ELR (cell line): ENCODE measurements around the gene VGLL3.
"Not testable (repeated sequence)": the region's sequence is repeated elsewhere in the genome, so short reads cannot be mapped to it uniquely, and the experiment has no call there.

Experiments used
- DNase-seq: peaks from one replicate; pipeline ENCODE4 v3.0.0-alpha.2; 2015; ENCODE audit warnings: low read depth

The VGLL3 gene

GRCh38 chr3:86989006-86989405 lies 1.9 kb downstream of the VGLL3 start:
- DNase-seq = peak; percentile 46

- peak; percentile 95 for DNase-seq
Measured at GRCh38 chr3:86988235-86988634, 2.7 kb downstream of the VGLL3 start.

DNA sequence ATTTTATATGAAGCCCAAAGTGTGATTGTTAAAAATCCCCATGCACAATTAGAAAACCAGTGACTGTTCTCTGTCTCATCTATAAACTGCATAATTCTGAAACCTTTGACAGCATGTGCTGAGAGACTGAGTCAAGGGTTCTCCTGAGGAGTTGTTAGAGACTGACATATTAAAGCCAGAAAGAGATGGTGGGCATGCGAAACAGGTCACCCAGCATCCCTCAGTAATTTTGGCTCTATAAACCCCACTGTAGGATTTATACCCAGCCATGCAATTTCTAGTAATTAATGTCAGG lies 3.6 kb downstream of the VGLL3 start:
- peak; percentile 72 for DNase-seq

GRCh38 chr3:86986671-86987420 lies 4.1 kb downstream of the VGLL3 start:
- DNase-seq = peak; percentile 76

DNA sequence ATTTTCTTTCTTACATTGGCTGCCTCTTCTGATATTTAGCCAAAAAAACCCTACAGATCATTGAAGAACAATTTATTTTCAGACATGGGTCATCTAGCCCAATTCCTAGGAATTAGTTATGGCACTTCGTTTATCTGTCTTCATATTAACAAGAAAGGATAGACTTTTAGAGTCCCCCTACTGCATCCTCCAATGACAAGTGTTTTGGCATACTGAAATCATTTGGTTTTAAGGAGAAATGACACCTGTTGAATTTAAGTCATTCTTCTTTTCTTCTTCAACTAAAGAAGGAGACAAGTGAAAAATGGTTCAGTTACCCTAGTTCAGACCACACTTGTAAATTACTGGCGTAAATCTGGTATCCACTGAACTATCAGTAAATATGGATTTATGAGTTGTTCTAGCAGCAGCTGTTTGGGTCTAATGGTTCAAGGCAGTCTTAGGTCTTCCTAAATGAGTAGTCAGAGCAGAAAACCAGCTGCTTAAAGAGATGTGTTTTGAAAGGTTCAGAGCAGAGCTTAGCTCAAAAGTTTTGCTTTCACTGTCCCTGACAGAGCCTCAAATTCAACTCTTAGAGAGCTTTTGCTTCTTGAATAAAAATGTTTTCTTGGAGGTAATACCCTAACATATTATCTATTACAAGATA lies 5.6 kb downstream of the VGLL3 start:
- no peak for DNase-seq

DNA sequence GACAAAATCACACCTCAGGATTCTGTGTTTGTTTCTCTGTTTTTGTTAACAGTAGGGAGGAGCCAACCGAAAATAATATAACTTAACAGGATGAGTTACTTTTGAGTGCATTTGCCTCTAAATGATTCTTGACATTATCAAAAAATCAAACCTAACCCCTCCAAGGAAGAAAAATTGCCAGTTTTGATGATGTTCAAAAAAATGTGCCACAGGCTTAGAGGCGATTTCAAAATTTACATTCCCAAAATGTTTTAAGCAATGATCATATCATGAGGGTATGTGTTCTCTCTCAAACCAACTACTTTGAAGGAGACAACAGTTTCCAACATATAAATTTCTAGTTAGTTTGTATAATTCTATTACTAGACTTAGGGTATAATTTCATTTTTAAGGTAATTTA lies 6.7 kb downstream of the VGLL3 start:
- DNase-seq = peak; percentile 64

DNA sequence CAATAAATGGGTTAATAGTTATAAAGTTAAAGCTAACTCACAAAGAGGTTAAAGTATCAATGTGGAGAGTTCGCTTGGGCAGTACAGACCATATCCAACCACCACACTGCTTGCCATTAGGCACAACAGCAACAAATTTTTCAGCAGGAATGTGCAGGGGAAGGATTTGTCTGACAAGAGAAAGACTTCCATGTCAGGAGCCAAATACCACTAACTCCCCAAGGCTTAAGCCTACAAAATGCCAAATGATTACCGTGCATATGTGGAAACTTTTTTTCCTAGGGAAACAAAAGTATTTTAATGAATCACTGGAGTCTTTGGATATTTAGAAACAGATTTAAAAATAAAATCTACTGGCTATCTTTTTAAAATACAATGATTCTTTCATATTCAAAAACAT lies 8.1 kb downstream of the VGLL3 start:
- DNase-seq = peak; percentile 53

DNA sequence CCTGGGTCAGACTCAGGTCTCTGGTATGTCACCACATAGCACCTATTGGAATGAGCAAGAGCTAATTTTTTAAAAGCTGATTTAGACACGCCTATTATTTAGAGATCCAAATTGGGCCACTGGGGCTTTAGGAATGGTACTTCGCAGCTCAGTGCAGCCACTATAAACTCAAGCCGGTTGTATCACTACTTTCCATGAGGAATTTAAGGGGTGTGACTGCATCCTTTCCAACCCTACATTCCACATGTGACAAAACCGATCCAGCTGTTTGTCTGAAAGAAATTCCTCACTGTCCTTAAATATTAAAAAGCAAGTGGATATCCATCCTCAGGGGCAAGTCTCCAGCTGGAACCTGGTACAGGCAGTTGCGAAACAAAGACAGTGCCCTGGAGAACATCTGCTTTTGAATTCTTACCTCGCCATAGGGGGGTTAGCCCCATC lies 12.8 kb downstream of the VGLL3 start:
- DNase-seq = peak; percentile 52

GRCh38 chr3:86976219-86976618 lies 14.7 kb downstream of the VGLL3 start:
- DNase-seq = no peak

GRCh38 chr3:86974177-86974576 lies 16.8 kb downstream of the VGLL3 start:
- DNase-seq = not testable (repeated sequence)

DNA sequence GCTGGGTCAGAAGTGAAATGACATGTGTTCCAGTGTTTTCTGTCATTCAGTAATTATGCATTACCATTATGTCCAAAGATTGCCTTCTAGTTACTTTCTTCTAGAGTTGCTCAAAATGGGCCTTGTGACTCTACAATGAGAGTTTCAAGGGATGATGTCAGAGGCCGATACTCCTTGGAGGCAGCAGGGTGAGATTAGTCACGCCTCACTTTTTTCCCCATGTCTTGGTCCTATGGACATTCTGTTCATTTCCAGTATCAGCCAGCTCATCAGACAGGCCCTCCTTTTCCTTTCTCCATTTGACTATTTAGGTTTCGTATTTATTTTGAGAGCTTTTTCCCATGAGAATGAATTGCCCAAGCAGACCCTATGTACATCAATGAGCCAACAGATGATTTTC lies 17.5 kb downstream of the VGLL3 start:
- peak; percentile 98 for DNase-seq

DNA sequence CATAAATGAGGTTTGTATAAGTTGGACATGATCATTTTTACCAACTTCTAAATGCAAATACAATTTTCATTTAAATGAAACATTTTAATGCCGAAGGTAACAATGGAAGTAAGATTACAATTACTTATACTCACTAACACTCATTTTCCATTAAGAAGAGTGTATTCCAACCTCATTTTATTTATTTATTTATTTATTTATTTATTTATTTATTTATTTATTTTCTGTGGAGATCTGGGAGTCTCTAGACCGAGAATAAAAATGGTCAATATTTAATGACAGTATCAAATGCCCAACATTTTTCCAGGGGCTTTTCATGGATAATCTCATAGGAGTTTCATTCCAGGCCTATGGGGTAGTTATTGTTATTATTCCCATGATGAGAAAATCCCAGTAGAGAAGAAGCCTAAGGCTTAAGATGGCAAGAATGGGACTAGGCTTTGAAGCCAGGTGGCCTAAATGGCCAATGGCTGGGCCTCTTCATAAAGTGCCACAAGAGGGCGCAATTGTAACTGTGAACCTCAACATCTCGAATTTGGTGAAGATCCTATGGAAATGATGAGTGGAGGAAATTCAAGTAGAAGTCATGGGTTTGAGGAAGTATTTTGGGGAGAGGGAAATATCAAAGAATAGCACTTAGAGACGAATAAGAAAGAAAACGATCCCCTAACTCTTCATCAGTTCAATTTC lies 21.3 kb downstream of the VGLL3 start:
- DNase-seq = peak; percentile 87

GRCh38 chr3:86968244-86968932 lies 22.6 kb downstream of the VGLL3 start:
- no peak for DNase-seq

- no peak for DNase-seq
Measured at GRCh38 chr3:86967062-86967461, 23.9 kb downstream of the VGLL3 start.

DNA sequence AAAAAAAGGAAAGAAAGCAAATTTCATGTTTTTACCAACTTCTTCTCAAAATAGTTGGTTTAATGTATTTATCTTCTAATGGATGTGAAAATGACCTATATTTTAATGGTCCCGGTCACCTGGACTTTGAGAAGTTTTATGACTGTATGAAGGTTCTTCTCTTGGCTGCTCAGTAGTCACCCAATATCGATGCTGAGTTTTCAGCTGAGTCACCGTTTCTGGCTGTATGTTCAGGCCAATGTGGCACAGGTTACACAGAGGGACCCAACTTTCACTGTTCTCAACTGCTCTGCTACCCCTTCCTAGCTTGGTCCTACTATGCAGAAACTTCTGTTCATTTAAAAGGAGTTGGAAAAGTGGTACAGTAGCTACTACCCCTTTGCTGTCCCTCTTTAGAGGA lies 25.8 kb downstream of the VGLL3 start:
- DNase-seq = no peak

GRCh38 chr3:86963611-86964010 lies 27.3 kb downstream of the VGLL3 start:
- DNase-seq = no peak

GRCh38 chr3:86961297-86961696 lies 29.7 kb downstream of the VGLL3 start:
- DNase-seq = peak; percentile 64

GRCh38 chr3:86960550-86960949 lies 30.4 kb downstream of the VGLL3 start:
- DNase-seq = peak; percentile 72

DNA sequence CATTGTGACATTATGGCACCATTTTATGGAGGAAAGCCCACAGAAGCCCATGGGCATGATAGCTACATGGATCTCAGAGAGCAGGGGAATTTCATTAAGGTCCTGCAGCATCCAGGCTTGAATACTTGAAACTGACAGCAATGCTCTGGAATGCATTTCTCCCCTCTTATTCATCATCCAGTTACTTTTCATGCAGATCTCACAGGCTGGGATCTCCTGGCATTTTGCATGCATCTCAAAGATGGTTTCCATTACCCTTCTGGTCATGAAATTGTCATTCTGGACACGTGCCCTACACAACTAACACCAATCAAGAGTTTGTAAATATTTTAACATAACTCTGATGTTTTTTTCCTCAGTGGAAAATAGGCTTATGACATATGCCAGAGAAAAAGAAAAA lies 32.4 kb downstream of the VGLL3 start:
- peak; percentile 91 for DNase-seq

DNA sequence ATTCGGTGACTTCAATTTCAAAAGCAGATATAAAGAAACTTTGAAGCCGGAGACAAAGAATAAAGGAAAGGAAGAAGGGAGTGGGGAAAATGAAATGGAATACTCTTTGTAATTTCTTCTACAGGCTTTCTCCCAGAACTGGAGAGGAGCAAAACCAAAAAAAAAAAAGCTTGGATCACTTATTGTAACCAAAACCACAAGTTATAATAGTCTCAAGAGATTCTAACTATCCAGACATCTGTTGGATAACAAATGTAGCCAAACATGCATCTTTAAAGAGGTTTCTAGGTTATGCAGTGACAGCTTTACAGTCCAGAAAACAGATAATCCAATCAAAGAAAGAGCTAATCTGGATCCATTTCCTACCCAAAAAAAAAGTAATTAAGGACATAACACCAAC lies 36.2 kb downstream of the VGLL3 start:
- DNase-seq = no peak

GRCh38 chr3:86954226-86954625 lies 36.7 kb downstream of the VGLL3 start:
- peak; percentile 74 for DNase-seq

DNA sequence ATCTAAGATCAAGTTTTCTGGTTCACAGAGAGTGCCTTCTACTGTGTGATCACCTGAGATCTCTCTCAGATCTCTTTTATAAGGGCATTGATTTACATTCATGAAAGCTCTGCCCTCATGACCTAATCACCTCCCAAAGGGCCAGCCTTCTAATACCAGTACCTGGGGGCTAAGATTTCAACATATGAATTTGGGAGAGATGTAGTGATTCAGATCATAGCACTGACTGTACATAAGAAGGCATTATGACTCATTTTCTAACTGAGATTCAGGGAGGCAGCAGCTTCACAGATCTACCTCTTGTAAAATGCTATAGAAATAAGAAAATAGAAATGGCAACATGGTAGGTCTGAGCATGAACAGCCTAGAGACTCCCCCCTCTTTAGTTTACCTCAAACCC lies 39.6 kb downstream of the VGLL3 start:
- DNase-seq = peak; percentile 91

GRCh38 chr3:86950717-86951116 lies 40.2 kb downstream of the VGLL3 start:
- no peak for DNase-seq
